GM12864 (cell line): Measurements from ENCODE around the gene SHC3.

ENCODE experiments used
- DNase-seq: peaks from one replicate; pipeline ENCODE4 v3.0.0-alpha.2; 2011; ENCODE audit warnings: low read depth
- H3K4me3 ChIP-seq: 2 replicates; pipeline ENCODE4 v1.5.1; 2011; ENCODE audit warnings: mild to moderate bottlenecking, low read depth, low read length, control low read depth
- CTCF ChIP-seq: IDR thresholded peaks from 2 replicates; pipeline ENCODE4 v1.5.1; 2011; ENCODE audit warnings: low read depth, mild to moderate bottlenecking, moderate library complexity, low read length, control low read depth, inconsistent platforms; ENCODE audit errors: missing control alignments

The SHC3 gene

GRCh38 chr9:89120704-89121103 is 57.9 kb downstream of the SHC3 start:
- no peak for TF ChIP-seq CTCF
- H3K4me3 ChIP-seq: no peak overlapping the region
- no peak for DNase-seq

GRCh38 chr9:89116805-89117192 is 61.8 kb downstream of the SHC3 start:
- no peak for TF ChIP-seq CTCF
- no peak overlapping the region for H3K4me3 ChIP-seq
- DNase-seq: no peak

- H3K4me3 ChIP-seq: no peak overlapping the region
- TF ChIP-seq CTCF: no peak
- DNase-seq: no peak
Observed at GRCh38 chr9:89116064-89116804, 62.4 kb downstream of the SHC3 start.

- no peak overlapping the region for H3K4me3 ChIP-seq
- no peak for TF ChIP-seq CTCF
- DNase-seq: no peak
Observed at GRCh38 chr9:89115426-89115825, 63.2 kb downstream of the SHC3 start.

GRCh38 chr9:89114741-89115140 is 63.9 kb downstream of the SHC3 start:
- no peak for TF ChIP-seq CTCF
- DNase-seq: no peak
- no peak overlapping the region for H3K4me3 ChIP-seq

GRCh38 chr9:89113851-89114250 is 64.8 kb downstream of the SHC3 start:
- no peak for TF ChIP-seq CTCF
- no peak overlapping the region for H3K4me3 ChIP-seq
- no peak for DNase-seq

- no peak for DNase-seq
- TF ChIP-seq CTCF: no peak
- H3K4me3 ChIP-seq: no peak overlapping the region
Observed at GRCh38 chr9:89112243-89112642, 66.4 kb downstream of the SHC3 start.
